ENCODE results near the gene LRRC32. TPM values are rescaled to one million over a fixed set of nuclear protein-coding genes. Genes with fewer than 3 reads are reported as not detected.

LRRC32 gene
- total RNA-seq, 1 donor from 2014 or later = 39.6 TPM

DNA sequence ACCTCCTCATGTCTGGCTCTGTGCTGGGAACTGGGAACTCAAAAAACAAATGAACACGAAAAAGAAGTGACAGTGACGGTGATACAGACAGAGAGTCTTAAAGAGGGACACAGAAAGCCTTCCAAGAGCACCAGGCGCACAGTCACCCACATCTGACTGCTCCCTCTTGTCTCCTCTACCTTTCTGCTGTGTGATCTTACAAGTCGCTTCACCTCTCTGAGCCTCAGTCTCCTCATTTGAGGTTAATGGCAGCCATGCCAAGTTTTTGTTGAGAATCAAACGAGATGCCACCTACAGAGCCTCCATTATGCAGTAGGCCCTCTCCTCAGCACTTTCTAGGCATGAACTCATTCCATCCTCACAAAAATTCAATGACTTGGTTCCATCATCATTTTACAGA, 3.7 kb downstream of the LRRC32 start:
- H3K4me3 Mint-ChIP-seq (ENCODE audit: unreplicated experiment) = no peak overlapping the region
- no peak for DNase-seq (ENCODE audit: extremely low spot score, unreplicated experiment)
- TF ChIP-seq, protein P1, sequence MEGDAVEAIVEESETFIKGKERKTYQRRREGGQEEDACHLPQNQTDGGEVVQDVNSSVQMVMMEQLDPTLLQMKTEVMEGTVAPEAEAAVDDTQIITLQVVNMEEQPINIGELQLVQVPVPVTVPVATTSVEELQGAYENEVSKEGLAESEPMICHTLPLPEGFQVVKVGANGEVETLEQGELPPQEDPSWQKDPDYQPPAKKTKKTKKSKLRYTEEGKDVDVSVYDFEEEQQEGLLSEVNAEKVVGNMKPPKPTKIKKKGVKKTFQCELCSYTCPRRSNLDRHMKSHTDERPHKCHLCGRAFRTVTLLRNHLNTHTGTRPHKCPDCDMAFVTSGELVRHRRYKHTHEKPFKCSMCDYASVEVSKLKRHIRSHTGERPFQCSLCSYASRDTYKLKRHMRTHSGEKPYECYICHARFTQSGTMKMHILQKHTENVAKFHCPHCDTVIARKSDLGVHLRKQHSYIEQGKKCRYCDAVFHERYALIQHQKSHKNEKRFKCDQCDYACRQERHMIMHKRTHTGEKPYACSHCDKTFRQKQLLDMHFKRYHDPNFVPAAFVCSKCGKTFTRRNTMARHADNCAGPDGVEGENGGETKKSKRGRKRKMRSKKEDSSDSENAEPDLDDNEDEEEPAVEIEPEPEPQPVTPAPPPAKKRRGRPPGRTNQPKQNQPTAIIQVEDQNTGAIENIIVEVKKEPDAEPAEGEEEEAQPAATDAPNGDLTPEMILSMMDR (IDR thresholded peaks at IDR 0.05) = no peak
- no peaks in the 10 kb centered on the region for H3K9me3 Mint-ChIP-seq (ENCODE audit: unreplicated experiment)
- H3K27me3 Mint-ChIP-seq (ENCODE audit: unreplicated experiment) = no peaks in the 10 kb centered on the region
- H3K27ac Mint-ChIP-seq (ENCODE audit: unreplicated experiment) = no peak overlapping the region
- H3K36me3 Mint-ChIP-seq (ENCODE audit: unreplicated experiment) = peaks cover 9% of the 10 kb centered on the region
- H3K4me1 Mint-ChIP-seq (ENCODE audit: unreplicated experiment) = peaks cover 57% of the 10 kb centered on the region

DNA sequence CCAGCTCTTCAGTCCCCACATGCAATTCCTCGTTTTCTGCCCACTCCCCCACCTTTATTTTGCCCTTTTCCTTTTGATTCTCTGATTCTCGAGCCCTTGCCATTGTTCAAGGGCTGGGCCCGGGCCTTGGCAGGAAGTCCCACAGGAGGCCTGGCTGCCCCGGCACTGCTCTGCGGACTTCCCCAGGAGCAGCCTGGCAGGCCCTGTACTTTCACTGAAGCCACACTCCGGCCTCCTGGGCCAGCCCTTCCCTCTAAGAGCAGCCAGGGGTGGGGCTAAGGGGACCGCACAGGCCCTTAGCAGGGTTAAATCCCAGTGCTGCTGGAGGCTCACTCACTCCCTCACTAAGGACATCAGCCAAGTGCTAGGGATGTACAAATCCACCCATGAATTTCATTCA, 4.1 kb downstream of the LRRC32 start:
- no peaks in the 10 kb centered on the region for H3K9me3 Mint-ChIP-seq (ENCODE audit: unreplicated experiment)
- no peak overlapping the region for H3K4me3 Mint-ChIP-seq (ENCODE audit: unreplicated experiment)
- peaks cover 9% of the 10 kb centered on the region for H3K36me3 Mint-ChIP-seq (ENCODE audit: unreplicated experiment)
- peaks cover 59% of the 10 kb centered on the region for H3K4me1 Mint-ChIP-seq (ENCODE audit: unreplicated experiment)
- no peak for DNase-seq (ENCODE audit: extremely low spot score, unreplicated experiment)
- TF ChIP-seq, protein P1 (IDR thresholded peaks at IDR 0.05) = no peak
- H3K27me3 Mint-ChIP-seq (ENCODE audit: unreplicated experiment) = no peaks in the 10 kb centered on the region
- H3K27ac Mint-ChIP-seq (ENCODE audit: unreplicated experiment) = peak overlapping the region; percentile 64

DNA sequence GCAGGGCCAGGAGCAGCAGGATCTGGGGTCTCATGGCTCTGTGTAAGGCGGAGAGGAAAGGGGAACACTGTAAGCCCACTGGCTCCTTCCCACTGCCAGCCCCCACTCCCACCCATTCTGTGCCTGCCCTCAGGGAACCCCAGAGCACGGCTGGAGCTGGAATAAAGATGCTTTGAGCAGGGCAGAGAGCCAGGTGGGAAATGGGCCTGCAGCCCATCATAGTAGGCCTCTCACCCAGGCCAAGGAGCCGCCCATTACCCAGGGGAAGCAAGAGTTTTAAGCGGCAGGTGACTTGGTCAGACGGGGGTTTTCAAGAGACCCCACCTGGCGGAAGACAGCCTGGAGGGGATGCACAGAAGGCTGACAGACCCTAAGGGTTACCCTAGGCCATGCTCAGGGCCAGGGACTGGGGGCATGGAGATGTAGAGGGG, 4.6 kb downstream of the LRRC32 start:
- no peak for DNase-seq (ENCODE audit: extremely low spot score, unreplicated experiment)
- H3K4me3 Mint-ChIP-seq (ENCODE audit: unreplicated experiment) = no peak overlapping the region
- no peak overlapping the region for H3K27ac Mint-ChIP-seq (ENCODE audit: unreplicated experiment)
- no peaks in the 10 kb centered on the region for H3K27me3 Mint-ChIP-seq (ENCODE audit: unreplicated experiment)
- peaks cover 55% of the 10 kb centered on the region for H3K4me1 Mint-ChIP-seq (ENCODE audit: unreplicated experiment)
- TF ChIP-seq, protein P1 (IDR thresholded peaks at IDR 0.05) = no peak
- no peaks in the 10 kb centered on the region for H3K9me3 Mint-ChIP-seq (ENCODE audit: unreplicated experiment)
- H3K36me3 Mint-ChIP-seq (ENCODE audit: unreplicated experiment) = peaks cover 9% of the 10 kb centered on the region

GRCh38 chr11:76665172-76665571, 5.4 kb downstream of the LRRC32 start:
- peaks cover 12% of the 10 kb centered on the region for H3K36me3 Mint-ChIP-seq (ENCODE audit: unreplicated experiment)
- H3K27ac Mint-ChIP-seq (ENCODE audit: unreplicated experiment) = no peak overlapping the region

GRCh38 chr11:76664578-76665061, 5.9 kb downstream of the LRRC32 start:
- TF ChIP-seq, protein P1 (IDR thresholded peaks at IDR 0.05) = no peak
- no peak for DNase-seq (ENCODE audit: extremely low spot score, unreplicated experiment)
- peaks cover 49% of the 10 kb centered on the region for H3K4me1 Mint-ChIP-seq (ENCODE audit: unreplicated experiment)
- H3K27ac Mint-ChIP-seq (ENCODE audit: unreplicated experiment) = no peak overlapping the region
- H3K4me3 Mint-ChIP-seq (ENCODE audit: unreplicated experiment) = no peak overlapping the region
- H3K27me3 Mint-ChIP-seq (ENCODE audit: unreplicated experiment) = no peaks in the 10 kb centered on the region
- peaks cover 12% of the 10 kb centered on the region for H3K36me3 Mint-ChIP-seq (ENCODE audit: unreplicated experiment)
- no peaks in the 10 kb centered on the region for H3K9me3 Mint-ChIP-seq (ENCODE audit: unreplicated experiment)

More at GRCh38 chr11:76665172-76665571, 5.4 kb downstream of the LRRC32 start:
- Mint-ChIP-seq H3K9me3 (ENCODE audit: unreplicated experiment) (no peaks in the 10 kb centered on the region), H3K27me3 (ENCODE audit: unreplicated experiment) (no peaks in the 10 kb centered on the region), H3K4me1 (ENCODE audit: unreplicated experiment) (peaks cover 55% of the 10 kb centered on the region), H3K4me3 (ENCODE audit: unreplicated experiment) (no peak overlapping the region)
- TF ChIP-seq, protein P1 (IDR thresholded peaks at IDR 0.05) = no peak
- no peak for DNase-seq (ENCODE audit: extremely low spot score, unreplicated experiment)

All from osteocyte (in vitro differentiated cells).